NCI-H524 (cell line): ENCODE measurements around the gene CTSF.
"Not testable (repeated sequence)": the region's sequence is repeated elsewhere in the genome, so short reads cannot be mapped to it uniquely, and the experiment has no call there.

ENCODE experiments used
- DNase-seq, 2 experiments: peaks; one replicate each; lab custom pipeline; 2025; lab: John Stamatoyannopoulos, UW

Gene CTSF

DNA sequence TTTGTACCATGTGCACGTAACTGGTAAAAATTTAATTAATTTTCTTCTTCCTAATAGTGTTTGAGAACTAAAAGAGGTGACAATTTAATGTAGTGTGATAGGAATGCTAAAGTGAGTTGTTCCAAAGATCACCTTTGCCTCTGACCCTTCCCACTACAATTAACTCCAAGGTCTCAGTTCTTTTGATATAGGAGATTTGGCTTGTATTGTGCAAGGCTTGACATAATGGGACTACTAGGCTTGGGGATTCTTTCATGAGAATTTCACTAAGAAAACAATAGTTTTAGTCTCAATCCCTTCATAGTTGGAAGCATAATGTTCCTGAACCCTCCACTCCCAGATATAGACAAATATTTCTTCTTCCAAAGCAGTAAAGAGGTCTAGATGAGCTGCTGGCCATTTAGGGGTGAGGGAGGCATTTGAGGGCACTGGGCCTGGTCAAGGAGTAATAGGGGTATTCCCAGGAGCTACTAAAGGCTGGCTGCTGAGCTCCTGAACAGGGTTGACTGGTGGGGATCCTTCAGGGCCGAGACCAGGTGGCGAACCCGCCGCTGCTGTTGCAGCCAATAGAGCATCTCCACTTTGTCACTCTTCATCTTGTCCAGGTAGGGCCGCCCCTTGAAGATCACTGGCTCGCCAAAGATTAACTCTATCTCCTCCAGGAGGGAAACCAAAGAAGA, 21.7 kb upstream of the CTSF start:
- no peak for DNase-seq

DNA sequence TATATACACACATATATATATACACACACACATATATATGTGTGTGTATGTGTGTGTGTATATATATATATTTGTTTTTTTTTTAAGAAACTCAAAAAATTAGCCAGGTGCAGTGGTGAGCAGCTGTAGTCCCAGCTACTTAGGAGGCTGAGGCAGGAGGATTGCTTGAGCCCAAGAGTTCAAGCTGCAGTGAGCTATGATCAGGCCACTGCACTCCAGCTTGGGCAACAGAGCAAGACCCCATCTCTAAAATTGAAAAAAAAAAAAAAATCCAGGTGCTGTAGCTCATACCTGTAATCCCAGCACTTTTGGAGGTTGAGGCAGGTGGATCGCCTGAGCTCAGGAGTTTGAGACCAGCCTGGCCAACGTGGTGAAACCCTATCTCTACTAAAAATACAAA, 20.9 kb upstream of the CTSF start:
- DNase-seq = not testable (repeated sequence)

- DNase-seq = no peak
Observed at GRCh38 chr11:66586136-66586535, 17.7 kb upstream of the CTSF start.

GRCh38 chr11:66585447-66585846, 17.0 kb upstream of the CTSF start:
- DNase-seq = not testable (repeated sequence)

- not testable (repeated sequence) for DNase-seq
Observed at GRCh38 chr11:66582565-66583147, 14.2 kb upstream of the CTSF start.

DNA sequence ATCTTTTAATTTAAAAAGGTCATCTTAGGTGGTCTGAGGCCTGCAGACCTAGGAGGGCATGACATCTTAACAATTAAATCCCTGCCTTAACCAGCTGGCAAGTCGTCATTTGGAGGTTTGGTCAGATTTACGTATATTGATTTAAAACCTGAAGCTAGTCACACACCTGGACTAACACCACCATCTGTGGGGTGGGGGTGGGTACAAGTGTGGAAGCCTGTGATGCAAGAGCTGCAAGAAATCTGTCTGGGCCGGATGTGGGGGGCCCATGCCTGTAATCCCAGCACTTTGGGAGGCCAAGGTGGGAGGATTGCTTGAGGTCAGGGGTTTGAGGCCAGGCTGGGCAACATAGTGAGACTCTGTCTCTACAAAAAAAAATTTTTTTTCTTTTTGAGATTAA, 12.9 kb upstream of the CTSF start:
- no peak for DNase-seq

- no peak for DNase-seq
Observed at GRCh38 chr11:66580803-66581202, 12.4 kb upstream of the CTSF start.

DNA sequence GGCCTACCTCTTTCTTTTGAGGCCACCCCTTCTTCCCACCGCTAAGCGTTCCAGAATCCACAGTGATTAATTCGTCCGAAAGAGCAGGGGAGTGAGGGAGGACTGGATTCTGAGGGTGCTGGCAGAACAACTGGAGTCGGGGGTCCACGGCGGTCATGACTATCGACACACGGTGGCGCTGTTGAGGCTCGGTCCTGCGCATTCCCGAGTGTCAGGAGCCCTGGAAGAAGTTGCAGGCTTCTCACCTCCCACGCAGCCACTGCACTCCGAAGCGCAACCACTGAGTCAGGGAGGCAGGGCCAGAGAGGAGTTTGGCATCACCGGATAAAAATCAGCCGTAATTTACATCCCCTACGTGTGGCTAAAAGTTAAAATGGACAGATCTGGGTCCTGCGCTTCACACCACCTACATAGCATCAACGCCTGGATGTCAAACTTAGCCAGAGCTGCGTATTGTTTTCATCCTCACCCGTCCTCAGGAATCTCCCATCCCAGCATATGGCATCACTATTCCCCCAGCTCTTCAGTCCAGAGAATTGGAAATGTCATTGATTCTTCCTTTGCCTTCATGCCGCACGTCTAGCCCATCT, 10.7 kb upstream of the CTSF start:
- peak in 1 of 2 experiments; percentile 65 for DNase-seq

DNA sequence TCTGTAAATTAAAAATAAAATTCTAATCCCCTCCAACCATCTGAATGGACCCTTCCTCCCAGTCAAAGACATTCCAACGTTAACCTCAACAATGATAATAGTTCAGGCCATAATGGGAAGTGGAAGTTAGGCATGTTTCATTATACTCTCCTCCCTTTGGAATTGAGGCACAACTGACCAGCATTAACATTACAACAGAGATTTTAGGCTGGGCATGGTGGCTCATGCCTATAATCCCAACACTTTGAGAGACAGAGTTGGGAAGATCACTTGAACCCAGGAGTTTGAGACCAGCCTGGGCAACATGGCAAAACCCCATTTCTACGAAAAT, 2.4 kb upstream of the CTSF start:
- DNase-seq = no peak

DNA sequence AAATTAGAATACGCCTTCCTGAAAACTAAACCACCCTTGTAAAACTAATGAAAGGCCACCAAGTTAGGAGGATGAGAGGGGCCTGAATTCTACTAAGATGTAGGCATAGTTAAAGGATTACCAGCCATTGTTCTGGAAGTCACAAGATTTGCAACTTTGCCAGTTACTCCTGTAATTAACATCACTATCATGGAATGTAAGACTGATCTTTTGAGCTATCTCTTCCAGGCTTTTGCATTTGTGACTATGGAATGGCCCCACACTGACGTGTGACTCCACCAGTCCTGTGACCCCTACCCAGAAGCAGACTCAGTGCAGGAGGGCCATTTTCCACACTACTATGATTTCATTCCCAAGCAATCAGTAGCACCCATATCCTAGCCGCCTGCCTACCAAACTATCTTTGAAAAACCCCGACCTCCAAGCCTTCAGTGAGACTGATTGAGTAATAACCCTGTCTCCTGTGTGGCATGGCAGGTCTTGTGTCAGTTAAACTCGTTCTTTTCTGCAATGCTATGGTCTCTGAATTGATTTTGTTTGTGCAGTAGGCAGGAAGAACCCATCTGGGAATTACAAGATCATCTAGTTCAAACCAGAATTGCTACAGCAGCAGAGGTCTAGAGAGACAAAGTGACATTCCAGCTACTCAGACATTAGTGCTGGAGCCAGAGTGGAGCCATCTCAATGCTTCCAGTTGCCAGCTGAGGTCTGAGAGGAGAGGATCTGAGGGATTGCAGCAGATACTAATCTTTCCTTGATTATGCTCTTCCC, 1.9 kb upstream of the CTSF start:
- DNase-seq = no peak

DNA sequence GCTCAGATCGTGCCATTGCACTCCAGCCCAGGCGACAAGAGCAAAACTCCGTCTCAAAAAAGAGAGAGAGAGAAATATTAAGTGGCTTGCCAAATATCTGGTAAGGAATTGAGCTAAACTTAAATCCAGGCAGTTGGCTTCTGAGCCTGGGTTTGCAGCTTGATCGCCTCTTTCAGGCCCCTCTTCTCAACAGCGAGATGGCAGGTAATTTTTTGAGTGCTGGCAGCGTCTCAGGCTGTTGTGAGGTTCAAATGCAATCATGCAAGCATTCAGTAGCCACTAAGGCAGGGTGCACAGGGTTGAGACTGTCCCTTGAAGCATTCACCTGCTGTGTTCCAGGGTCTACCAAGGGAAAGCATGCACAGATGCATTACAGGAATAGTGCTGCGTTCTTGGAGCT, 670 bp upstream of the CTSF start:
- DNase-seq = no peak

DNA sequence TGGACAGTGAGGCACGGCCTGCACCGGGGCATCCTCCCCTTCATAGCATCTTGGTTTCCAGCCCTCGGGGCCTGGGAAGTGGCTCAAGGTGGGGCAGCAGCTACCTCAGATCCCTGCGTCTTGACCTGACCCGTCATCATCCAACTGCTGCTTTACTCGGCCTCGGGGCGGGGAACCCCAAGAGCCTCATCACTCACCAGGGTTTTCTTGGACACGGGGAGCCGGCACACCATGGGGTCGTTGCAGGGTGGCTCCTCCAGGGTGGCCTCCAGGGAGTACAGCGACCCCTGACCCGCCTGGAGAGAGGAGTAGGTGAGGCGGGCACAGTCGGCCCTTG, 651 bp downstream of the CTSF start:
- DNase-seq = no peak

DNA sequence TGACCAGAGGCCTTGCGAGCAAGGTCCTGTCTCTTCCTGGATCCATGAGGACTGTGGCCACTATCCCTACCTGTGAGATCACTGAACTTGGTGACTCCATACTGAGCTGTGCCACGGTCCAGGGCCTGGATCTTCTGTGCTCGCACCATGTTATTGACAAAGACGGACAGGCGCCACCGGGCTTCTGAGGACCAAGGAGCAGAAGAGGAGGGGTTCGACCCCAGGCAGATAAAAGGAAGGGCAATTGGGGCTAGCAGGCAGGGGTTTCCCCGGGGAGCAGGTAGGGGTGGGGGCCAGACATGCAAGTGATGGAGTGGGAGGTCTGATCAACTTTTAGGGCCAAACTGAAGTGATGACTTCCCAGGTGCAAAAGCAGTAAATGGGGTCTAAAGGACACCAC, 2.2 kb downstream of the CTSF start:
- no peak for DNase-seq

GRCh38 chr11:66564984-66565383, 3.4 kb downstream of the CTSF start:
- no peak for DNase-seq

DNA sequence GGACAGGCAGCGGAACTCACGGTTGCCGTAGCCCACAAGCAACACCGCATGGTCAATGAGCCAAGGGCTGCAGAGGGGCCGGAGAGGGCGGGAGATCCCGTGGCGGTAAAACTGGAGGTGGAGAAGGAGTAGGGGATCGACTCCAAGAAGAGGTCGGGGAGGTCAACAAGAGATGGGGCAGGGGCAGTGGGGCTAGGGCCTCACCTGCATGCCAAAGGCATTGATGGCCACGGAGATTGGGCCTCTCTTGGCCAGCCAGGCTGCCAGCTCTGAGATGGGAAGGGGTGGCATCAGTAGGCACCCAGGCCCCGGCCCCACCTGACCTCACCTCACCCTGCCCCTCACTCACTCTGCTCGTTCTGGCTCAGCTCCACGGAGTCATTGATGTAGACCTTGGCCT, 3.9 kb downstream of the CTSF start:
- DNase-seq = no peak

DNA sequence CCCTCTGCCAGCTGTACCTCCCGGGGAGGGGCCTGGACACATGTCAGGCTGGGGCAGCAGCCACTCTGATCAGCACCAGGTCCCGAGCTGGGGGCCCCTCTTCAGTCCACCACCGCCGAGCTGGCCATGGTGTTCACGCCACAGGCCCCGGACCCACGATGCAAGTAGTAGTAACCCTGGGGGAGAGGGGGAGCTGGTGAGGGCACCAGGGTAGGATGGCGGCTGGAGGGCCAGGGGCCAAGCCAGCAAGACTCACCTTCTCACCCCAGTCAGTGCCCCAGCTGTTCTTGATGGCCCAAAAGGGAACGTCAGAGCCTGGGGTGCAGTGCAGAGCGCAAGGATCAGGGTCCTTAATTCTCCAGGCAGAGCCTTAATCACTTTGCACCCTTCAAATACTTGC, 4.6 kb downstream of the CTSF start:
- no peak for DNase-seq

- no peak for DNase-seq
Observed at GRCh38 chr11:66562907-66563583, 5.4 kb downstream of the CTSF start.

GRCh38 chr11:66562275-66562674, 6.1 kb downstream of the CTSF start:
- DNase-seq = no peak

- no peak for DNase-seq
Observed at GRCh38 chr11:66561975-66562248, 6.5 kb downstream of the CTSF start.

- peak; percentile 40 to 80 for DNase-seq
Observed at GRCh38 chr11:66561178-66561974, 7.0 kb downstream of the CTSF start.

GRCh38 chr11:66559866-66560676, 8.3 kb downstream of the CTSF start:
- DNase-seq = no peak
